GM20431 (cell line): ENCODE measurements around the gene RBMS1.

Experiments
- in situ Hi-C: fragments of 300-500 bp; cut with MseI, MboI; formaldehyde crosslinking; loops from one replicate; pipeline ENCODE4 v1.15.0; 2020; ENCODE audit warnings: low sequenced_read_pairs; ENCODE audit not compliant: unreplicated experiment

The RBMS1 gene, protein sequence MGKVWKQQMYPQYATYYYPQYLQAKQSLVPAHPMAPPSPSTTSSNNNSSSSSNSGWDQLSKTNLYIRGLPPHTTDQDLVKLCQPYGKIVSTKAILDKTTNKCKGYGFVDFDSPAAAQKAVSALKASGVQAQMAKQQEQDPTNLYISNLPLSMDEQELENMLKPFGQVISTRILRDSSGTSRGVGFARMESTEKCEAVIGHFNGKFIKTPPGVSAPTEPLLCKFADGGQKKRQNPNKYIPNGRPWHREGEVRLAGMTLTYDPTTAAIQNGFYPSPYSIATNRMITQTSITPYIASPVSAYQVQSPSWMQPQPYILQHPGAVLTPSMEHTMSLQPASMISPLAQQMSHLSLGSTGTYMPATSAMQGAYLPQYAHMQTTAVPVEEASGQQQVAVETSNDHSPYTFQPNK

DNA sequence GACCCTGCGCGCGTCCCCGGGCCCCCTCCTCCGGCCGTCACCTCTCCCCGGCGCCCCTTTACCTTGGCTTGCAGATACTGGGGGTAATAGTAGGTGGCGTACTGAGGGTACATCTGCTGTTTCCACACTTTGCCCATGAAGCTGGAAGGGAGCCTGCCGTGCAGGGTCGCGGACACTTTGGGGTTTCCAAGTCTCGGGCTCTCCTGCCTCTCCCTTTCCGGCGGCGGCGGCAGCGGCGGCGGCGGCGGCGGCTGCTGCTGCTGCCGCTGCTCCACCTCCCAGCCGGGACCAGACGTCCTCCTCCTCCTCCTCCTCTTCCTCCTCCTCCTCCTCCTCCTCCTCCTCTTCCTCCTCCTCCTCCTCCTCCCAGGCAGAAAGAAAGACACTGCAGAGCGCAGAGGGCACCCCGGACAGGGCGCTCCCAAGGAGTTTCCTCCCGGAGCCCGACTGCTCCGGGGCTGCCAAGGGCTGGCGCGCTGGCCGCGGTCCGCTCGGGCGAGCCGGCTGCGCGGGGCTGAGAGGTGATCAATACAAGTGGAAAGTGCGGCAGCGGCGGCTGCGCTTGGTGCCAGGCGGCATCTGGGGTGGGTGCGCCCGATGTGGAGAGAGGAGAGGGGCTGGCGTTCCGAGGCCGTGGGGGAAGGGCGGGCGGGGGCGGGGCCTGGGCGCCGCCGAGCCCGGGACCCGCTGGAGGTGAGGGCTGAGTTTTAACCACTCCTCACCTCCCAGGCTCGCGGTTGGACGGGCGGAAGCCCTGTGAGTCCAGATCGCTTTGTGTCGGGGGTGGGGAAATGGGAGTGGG is at the start of gene RBMS1:
Gene RBMS1 (minus strand): TSS at position 581 of the 802 bp plus-strand sequence. CDS start 444 bp downstream, at position 137.
- in situ Hi-C loops = no loop called here

DNA sequence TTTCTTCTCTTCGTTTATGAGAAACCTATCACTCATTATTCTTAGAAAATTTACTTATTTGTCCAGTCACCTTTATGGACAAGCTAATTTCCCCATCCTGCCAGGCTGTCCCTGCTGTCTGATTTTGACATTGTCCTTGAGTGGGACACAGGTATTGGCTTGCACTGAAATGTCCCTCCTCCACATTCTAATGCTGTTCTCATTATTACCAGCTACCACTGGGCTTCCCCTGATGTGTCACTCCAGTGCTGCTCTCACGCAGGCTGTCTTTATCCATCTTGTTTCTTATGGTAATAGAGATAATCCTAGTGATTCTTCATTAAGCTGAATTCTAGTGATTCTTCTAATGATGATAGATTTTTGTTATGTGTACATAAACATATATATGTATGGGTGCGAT is 48.1 kb upstream of the RBMS1 start:
- in situ Hi-C loops = no loop called here

DNA sequence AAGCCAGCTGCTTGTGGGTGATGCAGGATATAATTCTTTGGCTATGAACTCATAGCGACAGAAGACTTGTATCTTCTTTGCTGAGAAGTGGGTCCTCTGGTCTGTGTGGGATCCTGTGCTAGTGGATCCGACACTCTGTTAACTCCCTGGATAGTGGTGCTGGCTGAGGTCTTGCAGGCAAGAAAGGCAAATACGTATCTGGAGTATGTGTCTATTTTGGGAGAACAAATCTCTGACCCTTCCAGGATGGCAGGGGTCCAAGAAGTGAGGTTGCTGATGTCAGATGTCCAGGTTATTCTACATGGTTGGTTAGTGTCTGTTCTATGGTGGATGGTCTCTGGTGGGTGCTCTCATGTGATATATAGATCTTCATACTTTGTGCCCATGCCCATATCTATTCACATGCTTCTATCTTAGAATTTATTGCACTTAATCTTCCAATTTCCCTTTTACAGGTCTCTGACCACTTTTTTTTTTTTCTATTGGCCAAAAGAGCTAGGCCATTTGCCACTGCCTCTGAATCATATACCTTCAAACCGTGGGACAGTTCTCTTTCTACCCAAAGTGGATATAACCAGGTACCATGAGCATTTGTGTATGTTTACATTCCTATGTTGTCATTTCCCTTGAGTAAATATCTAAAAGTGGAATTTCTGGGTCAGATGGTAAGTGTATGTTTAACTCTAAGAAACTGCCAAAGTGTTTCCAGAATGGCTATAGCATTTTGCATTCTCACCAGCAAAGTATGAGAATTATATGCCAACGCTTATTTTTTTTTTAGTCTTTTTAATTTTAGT is 45.1 kb upstream of the RBMS1 start:
- in situ Hi-C loops = no loop called here

DNA sequence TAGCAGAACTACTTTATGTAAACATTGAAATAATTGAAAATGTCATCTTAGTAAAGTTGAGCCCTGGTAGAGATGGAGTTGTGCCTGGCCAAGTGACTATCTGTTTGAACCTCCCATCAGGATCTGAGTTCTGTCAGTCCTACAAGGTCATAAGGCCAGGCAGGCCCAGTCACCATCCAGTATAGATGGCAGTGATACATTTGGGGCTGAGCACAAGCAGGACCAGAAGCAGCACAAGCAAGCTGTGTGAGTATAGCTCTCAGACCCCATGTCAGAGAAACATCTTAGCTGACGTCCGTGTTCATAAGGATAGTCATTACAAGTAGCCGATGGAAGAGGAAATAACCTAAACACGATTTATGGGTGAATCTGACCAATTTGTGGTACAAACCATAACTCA is 44.5 kb upstream of the RBMS1 start:
- in situ Hi-C loops = no loop called here

DNA sequence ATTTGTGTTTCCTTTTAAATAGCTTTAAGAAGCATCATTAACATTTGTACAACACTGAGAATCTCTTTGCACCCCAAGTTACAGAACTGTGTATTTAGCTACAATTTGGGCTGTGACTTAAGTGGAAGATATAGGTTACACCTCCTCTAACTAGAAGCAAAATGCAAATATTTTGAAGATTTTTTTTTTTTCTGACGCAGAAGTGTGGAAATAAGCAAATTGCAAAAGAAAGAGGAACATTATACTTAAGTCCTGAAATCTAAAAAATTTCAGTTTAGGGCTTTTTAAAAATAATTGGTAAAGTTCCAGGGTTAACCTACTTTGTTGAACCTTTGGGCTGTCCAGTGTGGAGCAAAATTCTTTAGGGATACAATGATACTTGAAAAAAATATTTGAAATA is 41.4 kb upstream of the RBMS1 start:
- in situ Hi-C loops = no loop called here

DNA sequence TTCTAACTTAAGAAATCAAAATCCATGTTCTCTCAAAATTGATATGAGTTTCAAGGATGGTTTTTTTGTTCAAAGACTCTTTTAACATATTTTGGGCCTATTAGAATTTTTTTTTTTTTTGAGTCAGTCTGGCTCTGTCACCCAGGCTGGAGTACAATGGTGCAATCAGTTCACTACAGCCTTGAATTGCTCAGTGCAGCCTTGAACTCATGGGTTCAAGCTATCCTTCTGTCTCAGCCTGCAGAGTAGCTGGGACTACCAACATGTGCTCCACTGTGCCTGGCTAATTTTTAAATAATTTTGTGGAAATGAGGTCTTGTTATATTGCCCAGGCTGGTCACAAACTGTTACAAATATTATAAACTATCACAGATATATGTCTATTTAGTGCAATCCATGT is 40.6 kb upstream of the RBMS1 start:
- in situ Hi-C loops = no loop called here

DNA sequence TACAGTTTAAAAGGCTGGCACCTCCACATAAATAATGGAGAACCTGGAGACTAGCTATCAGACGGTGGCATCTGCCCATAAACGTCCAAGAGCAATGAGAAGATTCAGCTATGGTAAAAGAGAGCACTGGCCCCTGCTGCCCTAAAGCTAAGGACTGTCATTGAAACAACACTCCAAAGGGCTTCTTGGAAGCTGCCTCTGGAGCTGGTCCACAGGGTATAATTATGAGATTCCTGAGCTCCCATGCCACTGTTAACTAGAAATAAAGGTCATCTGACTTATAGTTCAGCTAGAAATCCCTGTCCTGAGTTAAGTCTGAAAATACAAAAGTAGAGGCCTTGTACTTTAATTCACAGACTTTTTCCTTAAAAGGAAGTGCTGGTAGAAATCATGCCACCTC is 39.9 kb upstream of the RBMS1 start:
- in situ Hi-C loops = no loop called here

DNA sequence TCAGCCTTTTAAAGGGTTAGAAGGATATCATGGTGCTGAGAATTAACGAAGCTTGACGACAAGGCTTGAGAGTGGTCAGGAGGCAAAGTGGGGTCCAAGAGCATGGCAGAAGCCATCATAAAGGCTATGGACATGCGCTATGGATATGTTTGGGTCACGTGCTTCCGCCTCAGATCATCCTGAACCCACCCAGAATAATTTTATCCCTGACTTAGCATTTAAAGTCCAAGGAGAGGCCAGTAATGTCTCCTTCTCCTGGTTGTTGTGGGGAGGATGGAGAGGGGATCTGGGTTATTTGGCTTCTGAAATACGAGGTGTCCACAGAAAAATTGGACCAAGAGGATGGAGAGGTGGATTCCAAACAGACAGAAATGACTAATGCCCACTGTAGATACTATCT is 38.8 kb upstream of the RBMS1 start:
- in situ Hi-C loops = no loop called here

DNA sequence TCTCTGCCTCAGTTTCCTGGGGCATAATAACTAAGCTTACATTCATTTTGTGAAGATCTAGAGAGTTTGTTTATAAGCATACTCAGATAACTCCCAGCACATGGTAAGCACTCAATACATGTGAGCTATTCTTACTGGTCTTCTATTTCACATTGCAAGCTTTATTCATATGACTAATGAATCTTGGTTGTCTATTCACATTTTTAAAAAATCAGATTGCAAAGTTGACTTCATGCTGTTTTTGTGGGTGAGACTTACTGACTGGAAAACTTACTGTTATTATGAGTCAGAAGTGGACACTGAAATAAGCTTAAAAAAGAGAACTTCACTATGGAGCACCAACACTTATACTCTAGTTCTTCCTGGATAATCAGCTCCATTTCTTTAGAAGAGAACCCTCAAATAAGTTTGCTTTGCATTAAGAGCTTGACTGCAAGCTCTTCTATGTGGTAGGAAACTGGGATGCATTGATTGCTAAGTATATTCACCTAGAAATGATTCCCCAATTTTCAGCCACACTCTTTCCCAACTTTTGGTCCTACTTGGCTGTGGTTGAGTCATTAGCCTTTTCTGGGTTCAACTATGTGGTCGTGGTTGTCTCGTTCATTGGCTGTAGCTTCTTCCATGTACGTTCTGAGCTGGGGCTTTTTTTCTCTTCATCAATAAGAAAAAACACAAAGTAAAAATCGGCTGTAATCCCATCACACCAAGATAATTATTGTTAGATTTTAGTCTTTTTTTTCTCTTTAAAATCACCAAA is 29.5 kb upstream of the RBMS1 start:
- in situ Hi-C loops = no loop called here

DNA sequence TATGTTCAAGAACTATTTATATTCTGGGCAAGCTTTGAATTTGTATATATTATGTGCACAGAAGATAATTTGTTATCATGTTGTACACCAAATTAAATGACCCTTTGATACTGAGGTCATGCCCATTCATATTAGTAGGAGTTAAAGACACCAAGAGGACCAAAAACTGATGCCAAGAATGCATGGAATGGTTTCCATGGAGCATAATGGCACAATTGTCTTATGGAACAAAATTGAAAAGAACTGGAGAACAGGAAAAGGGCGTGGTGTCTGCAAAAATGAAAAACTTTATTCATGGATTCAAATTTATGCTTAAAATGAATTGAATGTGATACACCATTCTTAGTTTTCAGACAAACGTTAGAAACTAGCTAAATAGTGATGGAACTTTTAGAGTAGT is 24.1 kb upstream of the RBMS1 start:
- in situ Hi-C loops = no loop called here

DNA sequence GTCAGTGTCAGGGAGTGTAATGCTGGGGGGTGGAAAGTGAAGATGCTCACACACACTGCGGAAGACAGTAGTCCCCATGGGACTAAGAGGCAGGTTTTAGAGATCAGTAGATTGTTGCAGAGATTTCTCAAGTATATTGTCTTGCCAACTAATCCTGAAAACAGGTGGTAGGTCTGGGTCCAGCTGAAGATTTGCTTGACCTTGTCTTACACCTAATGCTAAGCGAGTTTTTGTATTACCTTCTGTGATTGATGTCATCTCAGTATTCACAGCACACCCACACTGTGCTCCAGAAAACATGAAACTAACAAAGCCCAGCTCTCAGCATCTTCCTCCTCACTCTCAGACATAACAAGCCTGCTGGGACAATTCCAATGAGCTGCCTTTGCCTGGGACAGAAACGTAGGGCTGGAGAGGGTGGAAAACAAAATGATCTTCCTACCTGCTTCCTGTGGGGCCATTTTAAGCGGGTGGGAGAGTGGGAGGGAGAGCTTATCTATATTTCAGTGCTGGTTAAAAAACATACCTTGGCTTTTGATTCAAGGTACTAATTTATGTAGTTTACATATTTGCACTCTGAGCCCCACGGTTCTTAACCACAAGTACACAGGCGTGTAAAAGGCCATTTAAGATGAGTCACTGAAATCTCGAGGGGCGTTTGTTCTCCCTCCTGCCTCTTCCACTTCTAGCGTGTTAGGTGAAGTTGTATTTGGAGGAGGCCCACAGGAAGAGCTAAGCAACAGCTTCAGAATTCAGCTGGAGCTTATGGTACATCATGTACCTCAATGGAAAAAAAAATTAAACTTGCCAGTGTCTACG is 23.1 kb upstream of the RBMS1 start:
- in situ Hi-C loops = no loop called here

DNA sequence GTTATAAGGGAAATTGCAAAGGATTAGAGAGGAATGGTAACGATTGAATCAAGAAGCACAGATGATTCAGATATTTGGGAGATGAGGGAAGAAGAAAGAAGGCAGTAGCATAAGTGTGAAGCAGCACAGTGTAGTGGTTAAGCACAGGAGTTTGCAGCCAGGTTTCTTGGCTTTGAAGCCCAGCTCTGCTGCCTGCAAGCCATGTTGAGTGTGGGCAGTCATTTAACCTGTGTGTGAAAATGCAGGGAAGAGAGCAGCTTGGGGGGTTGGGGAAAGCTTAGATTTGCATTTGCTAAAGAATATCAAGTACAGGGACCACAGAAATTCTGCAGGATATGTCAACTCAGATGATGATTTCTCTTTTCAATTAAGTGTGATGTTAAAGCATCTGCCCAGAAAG is 21.5 kb upstream of the RBMS1 start:
- in situ Hi-C loops = no loop called here

DNA sequence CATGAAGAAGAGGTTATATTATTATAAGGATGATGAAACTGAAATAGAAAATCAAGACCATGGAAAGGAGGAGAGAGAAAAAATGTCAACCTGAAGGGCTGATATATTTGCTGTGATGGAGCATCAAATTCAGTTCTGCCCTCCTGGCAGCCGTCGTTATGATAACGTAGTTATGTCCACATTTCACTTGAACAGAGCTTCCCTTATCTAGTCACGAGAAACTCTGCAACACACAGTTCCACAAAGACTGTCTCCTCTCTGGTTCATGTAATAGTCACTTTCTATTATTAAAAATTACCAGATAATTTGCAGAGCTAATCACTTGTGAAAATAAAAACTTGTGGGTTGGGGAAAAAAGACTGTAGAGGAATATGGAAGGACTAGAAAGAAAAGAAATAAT is 19.5 kb upstream of the RBMS1 start:
- in situ Hi-C loops = no loop called here

DNA sequence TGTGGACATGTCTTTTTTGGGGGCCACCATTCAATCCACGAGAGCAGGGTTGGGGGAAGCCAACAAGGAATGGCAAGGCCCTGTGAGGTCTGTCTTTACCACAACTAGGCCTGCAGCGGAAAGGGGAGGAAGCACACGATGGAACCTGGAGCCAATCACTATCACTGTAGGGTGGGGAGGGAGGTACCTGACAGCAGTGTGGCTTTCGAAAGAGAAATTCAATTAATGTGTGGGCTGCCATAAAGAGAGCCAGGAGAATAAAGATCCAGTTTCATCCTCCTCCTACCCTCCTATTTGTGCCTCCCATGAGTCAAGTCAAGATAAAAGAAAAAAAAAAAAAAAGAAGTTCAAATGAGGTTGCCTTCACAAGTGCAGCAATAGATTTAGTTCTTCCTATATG is 18.9 kb upstream of the RBMS1 start:
- in situ Hi-C loops = no loop called here

DNA sequence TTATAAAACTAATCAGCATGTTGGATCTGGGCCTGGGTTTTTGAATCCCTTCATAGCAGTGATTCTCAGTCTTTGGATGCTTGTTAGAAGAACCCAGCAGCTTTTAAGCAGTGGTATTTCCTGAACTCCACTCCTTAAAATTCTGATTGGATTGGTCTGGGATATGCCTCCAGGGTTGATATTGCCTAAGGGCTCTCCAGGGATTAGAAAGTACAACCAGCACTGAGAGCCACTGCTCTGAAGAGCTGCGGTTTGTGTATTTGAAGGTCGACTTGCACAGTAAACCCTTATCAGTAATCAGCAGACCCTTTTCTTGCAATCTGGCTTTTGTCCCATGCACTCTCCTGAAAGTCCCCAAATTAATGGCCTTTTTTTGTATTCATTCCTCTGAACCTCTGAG is 17.0 kb upstream of the RBMS1 start:
- in situ Hi-C loops = no loop called here

DNA sequence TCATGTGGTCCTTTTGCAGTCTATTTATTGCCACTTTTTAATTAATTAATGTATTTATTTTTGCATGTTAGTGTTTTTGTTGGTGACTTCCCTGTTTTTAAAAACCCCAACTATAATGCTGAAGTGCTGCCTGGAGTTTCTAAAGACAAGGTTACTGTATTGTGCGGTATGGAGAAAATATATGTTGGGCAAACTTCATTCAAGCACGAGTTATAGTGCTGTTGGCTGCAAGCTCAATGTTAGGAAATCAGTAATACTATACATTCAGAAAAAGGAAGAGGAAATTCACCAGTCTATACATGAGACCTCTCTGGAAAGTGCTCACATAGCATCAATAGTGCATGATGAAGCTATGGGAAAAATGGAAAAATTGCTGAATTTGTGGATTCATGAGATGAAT is 15.4 kb upstream of the RBMS1 start:
- in situ Hi-C loops = no loop called here

DNA sequence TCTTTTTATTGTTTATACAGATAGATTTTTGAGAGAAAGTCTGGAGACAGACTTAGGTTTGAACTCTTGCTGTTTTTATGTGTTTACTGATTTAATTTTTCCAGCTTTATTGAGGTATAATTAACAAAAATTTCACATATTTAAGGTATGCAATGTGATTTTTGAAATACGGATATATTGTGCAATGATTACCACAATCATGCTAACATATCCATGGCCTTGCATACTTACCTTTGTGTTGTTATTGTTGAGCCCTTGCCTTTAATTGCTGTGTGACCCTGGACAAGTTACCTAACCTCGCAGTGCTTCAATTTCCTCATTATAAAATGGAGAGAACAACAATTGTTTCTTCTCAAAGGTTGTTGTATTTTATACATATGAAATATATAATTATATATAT is 13.9 kb upstream of the RBMS1 start:
- in situ Hi-C loops = no loop called here

DNA sequence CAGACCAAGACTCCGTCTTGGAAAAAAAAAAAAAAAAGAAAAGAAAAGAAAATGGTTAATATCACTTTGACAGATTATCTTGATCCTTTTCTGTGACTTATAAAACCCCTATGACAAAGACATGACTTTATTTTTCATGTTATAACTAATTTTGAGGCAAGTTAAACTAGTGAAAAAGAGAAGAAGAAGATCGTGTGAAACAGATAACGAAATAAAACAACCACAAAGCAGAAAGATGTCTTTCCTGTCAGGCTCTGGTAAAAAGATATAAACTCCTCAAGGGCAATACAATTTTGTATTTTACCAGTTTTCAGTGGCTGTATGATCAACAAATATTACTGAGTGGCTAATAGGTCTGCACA is 13.4 kb upstream of the RBMS1 start:
- in situ Hi-C loops = no loop called here

DNA sequence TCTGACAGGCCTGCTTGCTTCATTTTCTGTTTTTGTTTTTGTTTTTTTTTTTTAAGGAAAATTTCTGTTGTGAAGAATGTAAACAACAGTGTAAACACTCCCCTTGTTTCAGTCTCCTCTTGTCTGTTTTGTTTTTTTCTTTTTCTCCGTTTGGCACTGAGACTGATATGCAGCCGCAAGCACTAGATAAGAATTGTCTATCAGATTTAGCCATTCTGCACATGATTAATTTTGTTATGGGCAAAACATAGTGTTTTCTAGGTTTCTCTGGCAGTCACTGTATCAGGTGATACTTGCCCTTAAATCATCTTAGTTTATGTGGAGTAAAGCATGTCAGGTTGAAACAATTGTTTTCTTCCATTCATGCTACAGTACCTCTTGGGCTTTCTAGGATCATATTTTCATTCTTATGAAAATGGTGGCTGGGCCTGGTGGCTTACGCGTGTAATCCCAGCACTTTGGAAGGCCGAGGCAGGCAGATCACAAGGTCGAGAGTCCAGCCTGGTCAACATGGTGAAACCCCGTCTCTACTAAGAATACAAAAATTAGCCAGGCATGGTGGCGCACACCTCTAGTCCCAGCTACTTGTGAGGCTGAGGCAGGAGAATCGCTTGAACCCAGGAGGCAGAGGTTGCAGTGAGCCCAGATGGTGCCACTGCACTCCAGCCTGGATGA is 12.9 kb upstream of the RBMS1 start:
- in situ Hi-C loops = no loop called here
